GM06990 (cell line): ENCODE measurements around the gene MCF2L.

ENCODE experiments used
- DNase-seq: peaks from one replicate; pipeline ENCODE4 v3.0.0-alpha.2; 2011; ENCODE audit not compliant: insufficient read length; ENCODE audit errors: extremely low read depth
- H3K27me3 ChIP-seq: replicated peaks from 2 replicates; pipeline ENCODE4 v1.6.0; 2011; ENCODE audit warnings: low read length; ENCODE audit not compliant: control insufficient read depth, insufficient read depth
- H3K36me3 ChIP-seq: 2 replicates; pipeline ENCODE4 v1.5.1; 2011; ENCODE audit warnings: low read length; ENCODE audit not compliant: control insufficient read depth, insufficient read depth
- H3K4me3 ChIP-seq: replicated peaks from 2 replicates; pipeline ENCODE4 v1.5.1; 2011; ENCODE audit warnings: low read depth, mild to moderate bottlenecking, control low read depth, low read length
- TF ChIP-seq, protein P1 (sequence below): IDR thresholded peaks from 2 replicates; pipeline ENCODE4 v1.5.1; 2011; ENCODE audit warnings: low read length, control low read depth, mild to moderate bottlenecking, inconsistent platforms; ENCODE audit not compliant: insufficient read depth, poor library complexity, severe bottlenecking

MCF2L gene

DNA sequence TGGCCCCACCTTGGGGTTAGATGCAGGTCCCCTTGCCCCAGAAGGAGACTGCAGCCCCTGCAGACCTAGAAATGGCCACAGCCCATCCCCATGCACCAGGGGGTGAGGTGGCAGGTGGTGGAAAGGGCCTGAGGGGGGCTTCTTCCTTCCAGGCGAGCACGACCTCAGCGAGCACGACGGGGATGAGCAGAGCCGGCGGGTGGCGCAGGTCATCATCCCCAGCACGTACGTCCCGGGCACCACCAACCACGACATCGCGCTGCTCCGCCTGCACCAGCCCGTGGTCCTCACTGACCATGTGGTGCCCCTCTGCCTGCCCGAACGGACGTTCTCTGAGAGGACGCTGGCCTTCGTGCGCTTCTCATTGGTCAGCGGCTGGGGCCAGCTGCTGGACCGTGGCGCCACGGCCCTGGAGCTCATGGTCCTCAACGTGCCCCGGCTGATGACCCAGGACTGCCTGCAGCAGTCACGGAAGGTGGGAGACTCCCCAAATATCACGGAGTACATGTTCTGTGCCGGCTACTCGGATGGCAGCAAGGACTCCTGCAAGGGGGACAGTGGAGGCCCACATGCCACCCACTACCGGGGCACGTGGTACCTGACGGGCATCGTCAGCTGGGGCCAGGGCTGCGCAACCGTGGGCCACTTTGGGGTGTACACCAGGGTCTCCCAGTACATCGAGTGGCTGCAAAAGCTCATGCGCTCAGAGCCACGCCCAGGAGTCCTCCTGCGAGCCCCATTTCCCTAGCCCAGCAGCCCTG is 149.4 kb downstream of the MCF2L start:
- TF ChIP-seq, protein P1, sequence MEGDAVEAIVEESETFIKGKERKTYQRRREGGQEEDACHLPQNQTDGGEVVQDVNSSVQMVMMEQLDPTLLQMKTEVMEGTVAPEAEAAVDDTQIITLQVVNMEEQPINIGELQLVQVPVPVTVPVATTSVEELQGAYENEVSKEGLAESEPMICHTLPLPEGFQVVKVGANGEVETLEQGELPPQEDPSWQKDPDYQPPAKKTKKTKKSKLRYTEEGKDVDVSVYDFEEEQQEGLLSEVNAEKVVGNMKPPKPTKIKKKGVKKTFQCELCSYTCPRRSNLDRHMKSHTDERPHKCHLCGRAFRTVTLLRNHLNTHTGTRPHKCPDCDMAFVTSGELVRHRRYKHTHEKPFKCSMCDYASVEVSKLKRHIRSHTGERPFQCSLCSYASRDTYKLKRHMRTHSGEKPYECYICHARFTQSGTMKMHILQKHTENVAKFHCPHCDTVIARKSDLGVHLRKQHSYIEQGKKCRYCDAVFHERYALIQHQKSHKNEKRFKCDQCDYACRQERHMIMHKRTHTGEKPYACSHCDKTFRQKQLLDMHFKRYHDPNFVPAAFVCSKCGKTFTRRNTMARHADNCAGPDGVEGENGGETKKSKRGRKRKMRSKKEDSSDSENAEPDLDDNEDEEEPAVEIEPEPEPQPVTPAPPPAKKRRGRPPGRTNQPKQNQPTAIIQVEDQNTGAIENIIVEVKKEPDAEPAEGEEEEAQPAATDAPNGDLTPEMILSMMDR = no peak
- Histone ChIP-seq H3K36me3 (no peaks in the 10 kb centered on the region), H3K27me3 (no peaks in the 10 kb centered on the region; the same call in 1 of the 2 replicates), H3K4me3 (no peak overlapping the region)
- no peak for DNase-seq

DNA sequence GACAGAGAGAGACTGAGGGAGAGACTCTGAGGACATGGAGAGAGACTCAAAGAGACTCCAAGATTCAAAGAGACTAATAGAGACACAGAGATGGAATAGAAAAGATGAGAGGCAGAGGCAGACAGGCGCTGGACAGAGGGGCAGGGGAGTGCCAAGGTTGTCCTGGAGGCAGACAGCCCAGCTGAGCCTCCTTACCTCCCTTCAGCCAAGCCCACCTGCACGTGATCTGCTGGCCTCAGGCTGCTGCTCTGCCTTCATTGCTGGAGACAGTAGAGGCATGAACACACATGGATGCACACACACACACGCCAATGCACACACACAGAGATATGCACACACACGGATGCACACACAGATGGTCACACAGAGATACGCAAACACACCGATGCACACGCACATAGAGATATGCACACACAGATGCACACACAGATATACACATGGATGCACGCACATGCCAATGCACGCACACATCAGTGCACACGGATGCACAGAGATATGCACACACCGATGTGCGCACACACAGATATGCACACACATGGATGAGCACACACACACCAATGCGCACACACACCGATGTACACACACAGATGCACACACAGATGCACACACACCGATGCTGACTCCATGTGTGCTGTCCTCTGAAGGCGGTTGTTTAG is 150.3 kb downstream of the MCF2L start:
- Histone ChIP-seq H3K4me3 (no peak overlapping the region), H3K27me3 (no peaks in the 10 kb centered on the region; the same call in 1 of the 2 replicates), H3K36me3 (no peaks in the 10 kb centered on the region)
- TF ChIP-seq, protein P1 = no peak
- DNase-seq = no peak

DNA sequence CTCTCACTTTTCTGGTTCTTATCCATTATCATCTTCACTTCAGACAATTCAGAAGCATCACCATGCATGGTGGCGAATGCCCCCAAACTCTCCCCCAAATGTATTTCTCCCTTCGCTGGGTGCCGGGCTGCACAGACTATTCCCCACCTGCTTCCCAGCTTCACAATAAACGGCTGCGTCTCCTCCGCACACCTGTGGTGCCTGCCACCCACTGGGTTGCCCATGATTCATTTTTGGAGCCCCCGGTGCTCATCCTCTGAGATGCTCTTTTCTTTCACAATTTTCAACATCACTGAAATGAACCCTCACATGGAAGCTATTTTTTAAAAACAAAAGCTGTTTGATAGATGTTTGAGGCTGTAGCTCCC is 150.8 kb downstream of the MCF2L start:
- TF ChIP-seq, protein P1 = no peak
- H3K36me3 ChIP-seq = no peaks in the 10 kb centered on the region
- no peaks in the 10 kb centered on the region; the same call in 1 of the 2 replicates for H3K27me3 ChIP-seq
- DNase-seq = no peak
- H3K4me3 ChIP-seq = no peak overlapping the region

DNA sequence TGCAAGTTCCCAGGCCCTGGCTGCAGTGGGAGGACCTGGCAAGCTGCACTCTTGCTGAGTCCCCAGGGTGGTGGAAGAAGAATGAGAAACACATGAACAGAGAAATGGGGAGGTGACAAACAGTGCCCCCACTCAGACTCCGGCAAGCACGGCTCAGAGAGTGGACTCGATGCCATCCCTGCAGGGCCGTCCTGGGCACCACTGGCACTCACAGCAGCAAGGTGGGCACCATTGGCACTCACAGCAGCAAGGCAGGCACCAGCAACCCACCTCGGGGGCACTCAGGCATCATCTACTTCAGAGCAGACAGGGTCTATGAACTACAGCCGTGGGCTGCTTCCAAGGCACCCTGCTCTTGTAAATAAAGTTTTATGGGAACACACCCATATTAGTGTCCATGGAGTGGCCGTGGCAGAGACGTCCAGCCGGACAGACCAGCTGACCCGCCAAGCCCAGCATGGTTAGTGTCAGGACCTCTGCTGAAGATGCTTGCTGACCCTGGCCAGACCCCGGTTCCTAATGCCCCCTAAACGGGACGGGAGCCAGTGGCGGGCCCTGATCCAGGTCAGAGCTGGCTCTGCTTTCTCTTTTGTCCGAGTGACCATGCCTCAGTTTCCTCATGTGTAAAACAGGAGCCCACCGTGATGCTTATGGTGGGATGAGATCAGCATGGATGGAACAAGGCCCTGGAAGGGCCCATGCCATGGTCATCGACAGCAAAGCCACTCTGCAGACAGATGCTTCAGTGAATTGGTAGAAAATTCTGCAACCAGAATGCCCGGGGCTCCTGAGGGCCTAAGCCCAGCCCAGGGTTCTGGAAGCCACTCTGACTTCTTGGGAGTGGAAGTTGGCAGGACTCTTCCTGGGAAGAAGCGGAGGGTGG is 151.5 kb downstream of the MCF2L start:
- no peak overlapping the region for H3K4me3 ChIP-seq
- H3K36me3 ChIP-seq = no peaks in the 10 kb centered on the region
- DNase-seq = no peak
- TF ChIP-seq, protein P1 = no peak
- no peaks in the 10 kb centered on the region; the same call in 1 of the 2 replicates for H3K27me3 ChIP-seq

DNA sequence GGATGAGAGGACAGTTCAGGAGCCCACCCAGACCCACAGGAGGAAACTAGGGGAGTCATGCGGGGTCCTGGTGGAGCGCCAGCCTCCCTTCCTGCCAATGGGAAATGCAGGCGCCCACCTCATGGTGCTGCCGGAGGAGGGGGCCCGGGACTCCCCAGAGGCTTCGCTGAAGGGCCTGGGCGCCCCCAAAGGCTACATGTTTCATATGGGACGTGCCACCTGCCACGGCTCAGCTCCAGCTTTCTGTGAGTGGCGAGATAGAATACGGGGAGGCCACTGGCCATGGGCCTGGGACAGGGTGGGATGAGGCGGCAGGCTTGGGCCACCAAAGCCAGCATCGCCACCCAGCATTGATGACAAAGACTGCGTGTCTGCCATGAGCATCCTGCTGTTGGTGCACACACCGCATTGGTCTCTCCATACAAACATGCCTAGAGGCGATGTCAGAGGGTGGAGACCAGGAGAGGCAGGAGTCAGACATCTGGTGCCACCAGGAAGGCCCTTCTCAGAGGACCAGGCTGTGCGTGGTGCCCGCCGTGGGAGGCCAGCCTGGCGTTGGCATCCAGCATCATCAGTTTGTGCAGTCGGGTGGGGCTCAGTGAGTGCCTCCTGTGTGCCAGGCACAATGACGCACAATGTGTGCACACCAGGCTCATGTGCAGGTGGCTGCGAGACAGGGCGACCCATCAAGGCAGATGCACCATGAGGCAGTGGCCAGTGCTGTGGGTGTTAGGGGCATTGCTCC is 152.3 kb downstream of the MCF2L start:
- TF ChIP-seq, protein P1 = no peak
- Histone ChIP-seq H3K27me3 (no peaks in the 10 kb centered on the region; the same call in 1 of the 2 replicates), H3K4me3 (no peak overlapping the region), H3K36me3 (no peaks in the 10 kb centered on the region)
- DNase-seq = no peak
